HG02623 (cell line): ENCODE data around the gene EOGT.

Experiments used
- ATAC-seq: cut with Tn5 transposase; IDR thresholded peaks from one replicate; pipeline ENCODE4 v1.9.1; 2021; ENCODE audit warnings: moderate library complexity; ENCODE audit not compliant: unreplicated experiment

Gene EOGT

GRCh38 chr3:69009559-69010410 is 3.7 kb downstream of the EOGT start:
- no peak for ATAC-seq

DNA sequence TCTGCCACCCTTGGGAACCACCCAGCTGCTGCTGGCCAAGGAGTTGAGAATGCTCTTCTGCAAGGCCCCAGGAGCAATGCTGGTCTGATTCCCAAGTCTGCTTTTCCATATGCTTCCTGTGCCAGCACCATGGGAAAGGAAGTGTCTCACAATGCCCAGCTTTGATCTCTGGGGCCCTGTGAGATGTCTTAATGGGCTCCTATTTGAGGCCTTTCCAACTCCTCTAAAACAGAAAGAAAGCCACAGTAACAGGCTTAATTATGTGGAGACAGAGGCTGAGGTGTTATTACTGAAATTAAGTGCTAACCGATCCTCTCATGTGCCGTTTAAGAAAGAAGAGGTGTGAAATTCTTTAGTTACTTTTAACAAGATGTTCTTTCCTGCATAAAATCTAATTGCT is 4.5 kb downstream of the EOGT start:
- no peak for ATAC-seq

DNA sequence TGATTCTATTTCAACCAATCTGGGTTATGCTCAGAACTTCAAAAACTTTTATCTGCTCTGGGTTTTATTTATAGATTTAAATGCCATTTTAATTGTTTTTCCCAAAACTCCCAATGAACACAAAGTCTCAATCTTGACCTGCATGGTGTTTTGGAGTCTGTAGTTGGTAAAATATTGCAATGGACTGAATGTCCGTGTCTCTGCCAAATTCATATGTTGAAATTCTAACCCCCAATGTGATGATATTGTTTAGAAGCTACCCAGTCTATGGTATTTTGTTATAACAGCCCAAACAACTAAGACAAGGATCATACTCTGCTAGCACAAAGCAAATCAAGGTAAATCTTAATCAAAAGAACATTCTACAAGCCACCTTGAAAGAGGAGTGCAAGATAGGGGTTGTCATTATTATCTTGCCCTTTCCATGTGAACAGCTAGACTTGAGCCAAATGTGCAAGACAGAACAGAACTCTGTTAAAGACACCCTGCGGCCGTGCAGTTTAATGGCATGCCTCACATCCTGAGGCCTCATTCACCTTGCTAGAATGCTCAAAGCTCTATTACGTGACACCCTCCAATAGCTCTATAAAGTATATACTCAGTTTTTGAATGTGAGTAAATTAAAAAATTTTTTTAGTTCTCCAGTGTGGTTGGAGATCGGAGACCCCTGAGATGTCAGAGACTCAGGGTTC is 7.5 kb downstream of the EOGT start:
- ATAC-seq = no peak

- ATAC-seq = no peak
These were observed 8.3 kb downstream of the EOGT start for GRCh38 chr3:69005071-69005790.

DNA sequence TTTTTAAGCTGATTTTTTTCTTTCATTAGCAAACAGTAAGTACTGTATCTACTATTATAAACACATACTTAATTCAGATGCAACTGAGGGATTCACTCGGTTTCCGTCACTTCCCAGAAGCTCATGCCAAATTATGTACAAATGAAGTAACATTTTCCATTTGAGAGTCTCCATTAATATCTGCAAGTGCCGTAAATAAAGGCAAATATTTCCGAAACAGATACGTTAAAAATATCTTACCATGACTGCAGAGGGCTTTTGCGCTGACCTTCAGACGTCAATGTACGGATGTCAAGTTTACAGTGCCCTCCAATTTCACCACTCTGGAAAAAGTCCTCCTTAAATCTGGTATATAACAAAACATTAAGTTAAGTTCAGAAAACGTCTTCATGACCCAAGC is 9.3 kb downstream of the EOGT start:
- no peak for ATAC-seq

DNA sequence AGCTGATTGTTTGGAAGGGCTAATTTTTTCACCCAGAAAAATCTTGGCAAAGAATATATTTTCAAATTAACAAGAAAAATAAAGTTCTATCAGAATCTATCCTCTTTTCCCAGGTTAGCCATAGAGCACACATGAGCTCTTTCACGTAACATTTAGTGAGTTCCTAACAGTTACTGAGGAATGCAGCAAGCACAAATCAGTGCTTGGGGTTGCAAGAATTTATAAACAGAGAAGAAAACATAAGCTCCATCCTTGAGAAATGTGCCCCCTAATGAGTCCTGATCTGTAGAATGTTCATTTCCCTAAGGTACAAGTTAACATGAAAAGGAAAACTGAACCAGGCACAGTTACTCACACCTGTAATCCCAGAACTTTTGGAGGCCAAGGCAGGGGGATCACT is 13.9 kb downstream of the EOGT start:
- ATAC-seq = no peak

DNA sequence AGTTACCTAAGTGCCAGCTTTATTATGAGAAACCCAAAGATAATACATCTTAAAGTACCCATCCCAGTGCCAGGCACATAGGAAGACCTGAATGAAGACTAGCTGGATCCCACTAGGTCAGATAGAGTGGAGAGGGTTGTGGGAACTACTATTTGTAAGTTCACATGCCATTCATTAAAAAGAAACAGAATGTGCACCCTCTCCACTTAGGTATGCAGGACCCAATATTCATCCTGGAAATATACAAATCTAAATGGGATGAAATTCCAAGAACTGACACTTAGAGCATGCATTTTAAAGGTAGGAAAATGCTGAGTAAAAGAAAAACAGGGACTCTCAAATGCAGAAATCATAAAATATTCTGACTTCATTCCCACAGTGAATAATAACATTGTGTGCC is 14.3 kb downstream of the EOGT start:
- ATAC-seq = no peak

DNA sequence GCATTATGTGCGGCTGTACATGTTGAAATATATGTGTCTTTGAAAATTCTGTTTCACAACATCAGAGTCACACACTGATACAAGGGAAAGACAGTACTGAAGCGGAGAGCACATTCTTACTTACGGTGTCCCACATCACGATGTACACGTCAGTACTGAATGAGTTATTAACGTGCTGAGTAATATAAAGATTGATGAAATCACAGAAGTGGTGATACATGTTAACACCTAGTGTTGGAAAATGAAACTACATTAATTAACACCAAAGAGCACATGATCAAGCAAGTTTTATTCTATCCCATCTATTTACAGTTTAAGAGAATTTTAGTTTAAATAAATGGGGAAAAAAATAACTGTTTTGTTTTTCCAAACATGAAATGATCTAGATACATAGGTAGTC is 15.6 kb downstream of the EOGT start:
- ATAC-seq = no peak

DNA sequence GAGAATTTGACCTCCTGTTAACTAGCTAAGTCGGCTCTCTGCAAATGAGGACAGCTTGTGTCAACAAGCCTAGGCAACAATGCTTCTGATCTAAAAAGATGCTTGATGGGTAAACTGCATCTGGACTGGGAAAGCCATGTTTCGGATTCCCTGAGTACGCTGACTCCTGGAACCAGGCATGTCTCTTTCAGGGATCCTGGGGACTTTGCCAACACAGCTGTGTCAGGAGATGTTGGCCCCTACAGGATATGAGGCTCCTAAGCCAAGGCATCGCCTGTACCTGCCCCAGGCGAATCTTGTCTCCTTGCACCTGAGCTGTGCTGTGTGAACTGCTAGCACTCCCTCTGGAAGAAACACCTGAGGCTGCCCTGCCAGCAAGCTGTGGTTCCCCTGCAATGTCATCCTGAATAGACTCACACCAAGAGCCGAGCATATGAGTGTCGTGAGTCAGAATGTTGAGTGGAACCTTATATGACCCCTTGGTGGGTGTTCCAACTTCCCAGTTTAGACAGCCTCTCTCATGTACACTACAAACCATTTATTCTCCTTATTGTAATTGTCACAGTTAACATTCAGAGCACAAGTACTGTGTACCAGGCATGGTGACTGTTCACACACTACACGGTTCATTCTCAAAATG is 17.0 kb downstream of the EOGT start:
- no peak for ATAC-seq

DNA sequence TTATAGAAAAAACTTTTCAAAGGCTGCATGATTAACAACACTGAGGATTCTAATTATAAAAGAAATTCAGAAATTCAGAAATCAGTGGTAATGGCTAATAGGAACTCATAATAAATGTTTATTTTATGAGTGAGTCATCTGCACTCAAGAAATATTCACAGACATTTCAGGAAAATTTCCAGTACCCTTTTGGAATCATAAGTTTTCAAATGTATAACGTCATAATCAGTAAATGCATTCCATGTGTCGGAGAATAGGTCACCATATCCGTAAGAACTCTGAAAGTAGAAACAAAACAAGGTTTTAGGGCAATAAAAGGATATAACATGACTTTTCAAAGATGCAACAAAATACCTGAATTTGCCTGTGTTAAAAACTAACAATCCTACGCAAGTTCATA is 24.7 kb downstream of the EOGT start:
- no peak for ATAC-seq

GRCh38 chr3:68987322-68987721 is 26.2 kb downstream of the EOGT start:
- ATAC-seq = no peak

DNA sequence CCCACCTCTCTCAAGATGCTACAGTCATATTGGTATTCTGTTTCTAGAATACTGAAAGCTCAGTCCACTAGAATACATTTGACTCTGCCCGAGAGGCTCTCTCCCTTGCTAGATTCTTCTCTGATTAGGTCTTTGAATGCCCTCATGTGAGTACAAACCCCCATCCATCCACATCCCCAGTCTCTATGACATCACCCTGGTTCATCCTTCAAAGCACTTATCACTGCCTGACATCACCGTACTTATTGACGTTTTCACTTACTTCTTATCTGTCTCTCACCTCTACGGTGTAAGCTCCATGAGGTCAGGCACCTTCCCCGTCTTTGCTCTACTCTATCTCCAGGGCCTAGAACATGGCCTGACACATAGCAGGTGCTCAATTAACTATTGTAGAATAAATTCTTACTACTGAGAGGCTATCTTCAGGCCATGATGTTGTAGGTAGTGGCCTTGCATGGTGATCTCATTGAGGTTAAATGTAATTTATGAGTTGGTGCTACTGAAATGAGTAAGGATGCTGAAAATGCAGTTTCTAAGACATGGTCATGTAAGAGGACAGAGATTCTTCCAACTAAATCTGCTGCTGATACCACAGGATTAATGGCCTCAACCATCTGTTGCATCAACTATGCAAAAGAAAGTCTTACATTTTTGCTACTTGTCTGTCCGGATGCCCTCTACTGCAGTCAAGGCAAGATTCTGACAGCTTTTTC is 26.8 kb downstream of the EOGT start:
- no peak for ATAC-seq

GRCh38 chr3:68985146-68985790 is 28.2 kb downstream of the EOGT start:
- ATAC-seq = no peak

GRCh38 chr3:68984011-68984530 is 29.4 kb downstream of the EOGT start:
- ATAC-seq = no peak

DNA sequence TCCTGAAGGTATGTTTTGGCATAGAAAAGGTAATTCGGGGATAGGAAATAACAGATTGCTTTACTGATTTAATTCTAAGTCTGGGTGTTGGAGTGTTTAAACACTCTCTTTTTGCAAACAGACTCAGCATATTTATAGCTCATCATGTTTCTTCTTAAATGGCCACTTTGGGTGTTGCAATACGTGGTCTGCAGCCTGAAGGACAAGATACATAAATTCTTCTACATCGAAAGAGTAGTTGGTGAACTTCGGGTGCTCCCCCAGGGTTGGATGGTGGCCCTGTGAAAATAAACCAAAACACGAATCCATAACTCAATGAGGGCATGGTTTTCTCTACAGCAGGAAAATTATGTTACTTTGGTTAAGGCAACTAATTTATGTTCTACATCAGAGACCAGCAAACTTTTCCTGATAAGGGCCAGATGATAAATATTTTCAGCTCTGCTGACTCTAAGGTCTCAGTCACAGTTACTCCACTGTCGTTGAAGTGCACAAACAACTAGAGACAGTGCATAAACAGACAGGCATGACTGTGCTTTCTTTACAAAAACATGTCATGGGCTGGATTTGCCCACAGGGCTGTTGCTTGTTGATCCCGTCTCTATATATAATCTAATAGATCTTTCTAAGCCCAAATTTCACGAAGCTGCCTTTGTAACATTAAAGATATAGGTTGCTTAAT is 35.9 kb downstream of the EOGT start:
- no peak for ATAC-seq

DNA sequence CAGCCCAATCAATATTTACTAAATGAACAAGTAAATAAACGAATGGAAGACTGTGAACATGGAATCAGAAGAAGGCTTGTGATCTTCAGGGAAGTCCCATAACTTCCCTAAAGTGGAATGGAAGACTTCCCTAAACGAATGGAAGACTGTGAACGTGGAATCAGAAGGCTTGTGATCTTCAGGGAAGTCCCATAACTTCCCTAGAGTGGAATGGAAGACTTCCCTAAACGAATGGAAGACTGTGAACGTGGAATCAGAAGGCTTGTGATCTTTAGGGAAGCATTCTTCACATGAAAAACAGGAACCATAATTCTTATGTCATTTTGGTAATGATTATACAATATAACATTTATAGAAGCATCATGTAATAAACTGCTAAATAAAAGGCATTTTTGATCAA is 38.8 kb downstream of the EOGT start:
- ATAC-seq = no peak

GRCh38 chr3:68973639-68974038 is 39.8 kb downstream of the EOGT start:
- no peak for ATAC-seq

GRCh38 chr3:68972358-68972979 is 41.0 kb downstream of the EOGT start:
- ATAC-seq = peak; percentile 68

GRCh38 chr3:68964694-68965093 is 48.8 kb downstream of the EOGT start:
- no peak for ATAC-seq
